ENCODE data around the gene OR5H6.
"Not testable (repeated sequence)": the region's sequence is repeated elsewhere in the genome, so short reads cannot be mapped to it uniquely, and the experiment has no call there.

Gene OR5H6

GRCh38 chr3:98263944-98264343 lies at the start of gene OR5H6:
Gene OR5H6, plus strand, starts transcription at chr3:98264244. Its CDS starts 89 bp downstream, at chr3:98264333.
- no peak for DNase-seq

- DNase-seq: no peak
Observed at GRCh38 chr3:98215051-98215450, 49.0 kb upstream of the OR5H6 start.

- peak; percentile 61 for DNase-seq
Observed at GRCh38 chr3:98223907-98224672, 40.0 kb upstream of the OR5H6 start.

- DNase-seq: no peak
Observed at GRCh38 chr3:98232489-98232888, 31.6 kb upstream of the OR5H6 start.

GRCh38 chr3:98233468-98233867 lies 30.6 kb upstream of the OR5H6 start:
- no peak for DNase-seq

GRCh38 chr3:98240131-98240530 lies 23.9 kb upstream of the OR5H6 start:
- peak; percentile 37 for DNase-seq

- no peak for DNase-seq
Observed at GRCh38 chr3:98242155-98242554, 21.9 kb upstream of the OR5H6 start.

GRCh38 chr3:98243843-98244242 lies 20.2 kb upstream of the OR5H6 start:
- DNase-seq: no peak

- no peak for DNase-seq
Observed at GRCh38 chr3:98246142-98246541, 17.9 kb upstream of the OR5H6 start.

GRCh38 chr3:98256026-98256425 lies 8.0 kb upstream of the OR5H6 start:
- DNase-seq: not testable (repeated sequence)

- DNase-seq: no peak
Observed at GRCh38 chr3:98259707-98260106, 4.3 kb upstream of the OR5H6 start.

- no peak for DNase-seq
Observed at GRCh38 chr3:98262046-98262445, 2.0 kb upstream of the OR5H6 start.

- no peak for DNase-seq
Observed at GRCh38 chr3:98269846-98270245, 5.8 kb downstream of the OR5H6 start.

- DNase-seq: no peak
Observed at GRCh38 chr3:98272126-98272525, 8.1 kb downstream of the OR5H6 start.

- no peak for DNase-seq
Observed at GRCh38 chr3:98274914-98275313, 10.9 kb downstream of the OR5H6 start.

GRCh38 chr3:98282205-98282604 lies 18.2 kb downstream of the OR5H6 start, which contains the start of gene OR5H2:
Gene OR5H2, plus strand, starts transcription at chr3:98282505. Its CDS starts 398 bp downstream, at chr3:98282903.
- no peak for DNase-seq

- no peak for DNase-seq
Observed at GRCh38 chr3:98290916-98291315, 26.9 kb downstream of the OR5H6 start.

- DNase-seq: no peak
Observed at GRCh38 chr3:98291332-98291957, 27.4 kb downstream of the OR5H6 start.
